Panc1 (cell line): Measurements from ENCODE around the gene MRTFA. TPM values are rescaled to one million over a fixed set of nuclear protein-coding genes. Genes with fewer than 3 reads are reported as not detected.

Experiments
- ATAC-seq: fragments of 200-7000 bp; cut with Tn5 transposase; 2 replicates; pipeline ENCODE4 v1.9.1; 2020; ENCODE audit warnings: mild to moderate bottlenecking, moderate library complexity
- BruUV-seq: library from RNA; stranded (reverse); fragments of 400-500 nt; replicated peaks from 2 replicates; lab custom pipeline; 2021; lab: Mats Ljungman, UMichigan
- CTCF ChIA-PET: fragments of 300-600 bp; sonication (Branson Sonifier 250); formaldehyde crosslinking; loops from one replicate; lab custom pipeline; 2022; ENCODE audit warnings: antibody characterized with exemption; lab: Charles Lee
- POLR2A ChIA-PET: fragments of 300-600 bp; sonication (Branson Sonifier 250); formaldehyde crosslinking; loops from one replicate; lab custom pipeline; 2022; ENCODE audit warnings: antibody characterized with exemption; lab: Charles Lee
- DNase-seq: peaks from one replicate; pipeline ENCODE4 v3.0.0-alpha.2; 2010; ENCODE audit warnings: low read depth, low spot score
- H3K27ac ChIP-seq: 2 replicates; pipeline ENCODE4 v1.5.1; 2011; ENCODE audit warnings: mild to moderate bottlenecking, low read length, inconsistent platforms
- H3K27me3 ChIP-seq: fragments of 200-500 bp; sonication (Bioruptor generic); 2 replicates; pipeline ENCODE4 v1.6.0; 2014; ENCODE audit warnings: low read length, inconsistent platforms; ENCODE audit not compliant: control insufficient read depth, insufficient read depth
- H3K36me3 ChIP-seq: fragments of 200-500 bp; sonication (Bioruptor generic); 2 replicates; pipeline ENCODE4 v1.5.1; 2014; ENCODE audit warnings: inconsistent platforms, mild to moderate bottlenecking, low read length, moderate library complexity; ENCODE audit not compliant: control insufficient read depth, insufficient read depth
- H3K4me1 ChIP-seq: 2 replicates; pipeline ENCODE4 v1.5.1; 2011; ENCODE audit warnings: inconsistent platforms, mild to moderate bottlenecking, low read length, moderate library complexity; ENCODE audit not compliant: control insufficient read depth, insufficient read depth
- H3K4me3 ChIP-seq, 2 experiments: 2 replicates each; pipeline ENCODE4 v1.5.1; 2011 to 2012; ENCODE audit warnings: low read depth in 2 of 2, low read length in 2 of 2, mild to moderate bottlenecking in 2 of 2, inconsistent platforms in 1 of 2, moderate library complexity in 1 of 2
- H3K9me3 ChIP-seq: fragments of 200-500 bp; sonication (Bioruptor generic); 2 replicates; pipeline ENCODE4 v1.5.1; 2014; ENCODE audit warnings: low read depth, mild to moderate bottlenecking, inconsistent platforms, low read length, moderate library complexity; ENCODE audit not compliant: control insufficient read depth, insufficient read depth
- CTCF ChIP-seq: fragments of 450-650 bp; IDR thresholded peaks from 2 replicates; pipeline ENCODE4 v1.5.1; 2017; ENCODE audit warnings: mild to moderate bottlenecking
- POLR2AphosphoS5 ChIP-seq: IDR thresholded peaks from 2 replicates; pipeline ENCODE4 v1.6.1; 2012; ENCODE audit warnings: mild to moderate bottlenecking, low read depth, low read length, moderate library complexity
- REST ChIP-seq, 2 experiments: IDR thresholded peaks; 2 replicates each; pipeline ENCODE4 v1.6.1; 2011 to 2012; ENCODE audit warnings: low read depth in 2 of 2, control low read depth in 1 of 2, low read length in 1 of 2, mild to moderate bottlenecking in 1 of 2, moderate library complexity in 1 of 2; ENCODE audit not compliant: insufficient read depth in 1 of 2
- SIN3A ChIP-seq: IDR thresholded peaks from 2 replicates; pipeline ENCODE4 v1.6.1; 2012; ENCODE audit warnings: low read depth, mild to moderate bottlenecking, low read length, moderate library complexity, borderline replicate concordance; ENCODE audit not compliant: insufficient read depth
- TCF7L2 ChIP-seq: IDR thresholded peaks from 2 replicates; pipeline ENCODE4 v1.6.1; 2011; ENCODE audit warnings: mild to moderate bottlenecking, low read depth, low read length, inconsistent platforms
- in situ Hi-C: cut with HindIII; loops from 2 replicates; pipeline ENCODE4 v1.10.0; 2016; ENCODE audit warnings: low sequenced_read_pairs, low pct_unique_long_range_greater_than_20kb
- intact Hi-C: fragments of 100-400 bp; cut with micrococcal nuclease; formaldehyde crosslinking; loops from one replicate; pipeline ENCODE4 v1.10.0; 2022; ENCODE audit not compliant: unreplicated experiment
- total RNA-seq: library from RNA; stranded (reverse); gene quantifications from one replicate; pipeline ENCODE4 v1.2.1, GENCODE V29; 2021; ENCODE audit not compliant: unreplicated experiment

The MRTFA gene
- total RNA-seq, 1 experiment from 2014 or later: 62.1 TPM

GRCh38 chr22:40407021-40407761 is 229.3 kb downstream of the MRTFA start:
- in situ Hi-C loops: no loop called here
- ChIA-PET CTCF (no interaction called here), POLR2A (no interaction called here)
- H3K4me1 ChIP-seq: no peaks in the 10 kb centered on the region
- no peaks in the 10 kb centered on the region for H3K9me3 ChIP-seq
- TF ChIP-seq REST (IDR thresholded peaks at IDR 0.05; ENCODE audit: insufficient read depth in 1 of 2, low read depth in 2 of 2, low read length in 1 of 2): no peak
- no peak for TF ChIP-seq TCF7L2
- no peak for TF ChIP-seq SIN3A
- TF ChIP-seq POLR2AphosphoS5: no peak
- no peak for TF ChIP-seq CTCF
- intact Hi-C loops: no loop called here
- no peak overlapping the region for H3K4me3 ChIP-seq
- DNase-seq (no peak), ATAC-seq (no peak)
- no TSS peak for BruUV-seq
- H3K36me3 ChIP-seq: no peaks in the 10 kb centered on the region; the same call in 1 of the 2 replicates
- no peak overlapping the region for H3K27ac ChIP-seq
- no peaks in the 10 kb centered on the region for H3K27me3 ChIP-seq

GRCh38 chr22:40406063-40406890 is 230.2 kb downstream of the MRTFA start:
- TF ChIP-seq POLR2AphosphoS5: no peak
- TF ChIP-seq SIN3A: no peak
- no peak for TF ChIP-seq REST (IDR thresholded peaks at IDR 0.05; ENCODE audit: insufficient read depth in 1 of 2, low read depth in 2 of 2, low read length in 1 of 2)
- no peak for TF ChIP-seq CTCF
- no peak for TF ChIP-seq TCF7L2
- Histone ChIP-seq H3K4me1 (no peaks in the 10 kb centered on the region), H3K9me3 (no peaks in the 10 kb centered on the region), H3K27me3 (no peaks in the 10 kb centered on the region), H3K36me3 (peaks cover 2% of the 10 kb centered on the region; the same call in 1 of the 2 replicates), H3K4me3 (no peak overlapping the region), H3K27ac (no peak overlapping the region)
- no TSS peak for BruUV-seq
- in situ Hi-C loops: no loop called here
- POLR2A ChIA-PET: no interaction called here
- intact Hi-C loops: no loop called here
- DNase-seq: no peak
- CTCF ChIA-PET: no interaction called here
- ATAC-seq: peak; percentile 6; the same call in 1 of the 2 replicates
